HepG2 (cell line): ENCODE data around the gene TM6SF1.

ENCODE experiments used
- AFF4 ChIP-seq: sonication (generic); formaldehyde crosslinking; IDR thresholded peaks from 2 replicates; pipeline ENCODE4 v1.4.0; 2020; ENCODE audit warnings: missing genetic modification reagents
- CTCF ChIP-seq: sonication (generic); formaldehyde crosslinking; IDR thresholded peaks from 2 replicates; pipeline ENCODE4 v1.5.0; 2020; ENCODE audit warnings: mild to moderate bottlenecking, missing genetic modification reagents, moderate library complexity
- FOXA3 ChIP-seq: IDR thresholded peaks from 2 replicates; pipeline ENCODE4 v1.6.1; 2016; ENCODE audit warnings: missing genetic modification reagents, missing compliant biosample characterization
- HBP1 ChIP-seq: IDR thresholded peaks from 2 replicates; pipeline ENCODE4 v1.6.1; 2016; ENCODE audit warnings: low read depth, control low read depth
- KDM1A ChIP-seq: IDR thresholded peaks from 2 replicates; pipeline ENCODE4 v1.6.1; 2016; ENCODE audit warnings: missing compliant biosample characterization
- KDM5A ChIP-seq: fragments of 200-600 bp; sonication (generic); IDR thresholded peaks from 2 replicates; pipeline ENCODE4 v1.7.0; 2018; ENCODE audit warnings: antibody characterized with exemption, mild to moderate bottlenecking, low read length, borderline replicate concordance
- MAFK ChIP-seq, 2 experiments: IDR thresholded peaks in 1 of 2; conservative IDR thresholded peaks in 1 of 2; 2 replicates each; pipeline ENCODE4 v1.6.1; 2011; ENCODE audit warnings: improper control_type of control experiment in 2 of 2, low read length in 2 of 2
- RFX5 ChIP-seq: IDR thresholded peaks from 2 replicates; pipeline ENCODE4 v1.6.1; 2011; ENCODE audit warnings: low read depth, low read length, improper control_type of control experiment
- SMC3 ChIP-seq: IDR thresholded peaks from 2 replicates; pipeline ENCODE4 v1.6.1; 2011; ENCODE audit warnings: low read length, improper control_type of control experiment
- ZBTB2 ChIP-seq: sonication (generic); formaldehyde crosslinking; IDR thresholded peaks from 2 replicates; pipeline ENCODE4 v1.8.0; 2022; ENCODE audit warnings: low read depth, missing genetic modification reagents
- ZBTB21 ChIP-seq: sonication (generic); formaldehyde crosslinking; IDR thresholded peaks from 2 replicates; pipeline ENCODE4 v1.4.0; 2020; ENCODE audit warnings: missing genetic modification reagents
- ZBTB39 ChIP-seq: sonication (generic); formaldehyde crosslinking; IDR thresholded peaks from 2 replicates; pipeline ENCODE4 v1.5.0; 2020; ENCODE audit warnings: missing genetic modification reagents
- ZNF329 ChIP-seq: sonication (generic); formaldehyde crosslinking; IDR thresholded peaks from 2 replicates; pipeline ENCODE4 v1.9.0; 2021; ENCODE audit warnings: low read depth, mild to moderate bottlenecking, missing genetic modification reagents
- ZNF44 ChIP-seq: sonication (generic); formaldehyde crosslinking; IDR thresholded peaks from 2 replicates; pipeline ENCODE4 v1.5.1; 2020; ENCODE audit warnings: mild to moderate bottlenecking, missing genetic modification reagents

GRCh38 chr15:83132861-83133523, 25.5 kb downstream of the TM6SF1 start:
- TF ChIP-seq AFF4 (CRISPR knock-in tag) (no peak), KDM5A (no peak), ZBTB2 (CRISPR knock-in tag) (no peak), ZBTB39 (CRISPR knock-in tag) (no peak), ZNF44 (CRISPR knock-in tag) (no peak), KDM1A (no peak), ZNF329 (CRISPR knock-in tag) (no peak), RFX5 (no peak), MAFK (conservative IDR thresholded peaks at IDR 0.05 in 1 of 2, IDR thresholded peaks at IDR 0.05 in 1 of 2; ENCODE audit: low read length in 2 of 2) (no peak), FOXA3 (no peak), ZBTB21 (no peak), SMC3 (no peak), CTCF (CRISPR knock-in tag) (no peak), HBP1 (no peak)
